GM12874 (cell line): ENCODE data around the gene FMN2.

Experiments used
- CTCF ChIP-seq: IDR thresholded peaks from 2 replicates; pipeline ENCODE4 v1.5.1; 2011; ENCODE audit warnings: low read depth, mild to moderate bottlenecking, control low read depth, low read length, moderate library complexity; ENCODE audit not compliant: insufficient read depth

Gene FMN2

GRCh38 chr1:240464099-240464498 is 372.4 kb downstream of the FMN2 start:
- no peak for TF ChIP-seq CTCF

GRCh38 chr1:240465531-240465940 is 373.9 kb downstream of the FMN2 start:
- TF ChIP-seq CTCF = no peak

GRCh38 chr1:240466509-240466908 is 374.8 kb downstream of the FMN2 start:
- no peak for TF ChIP-seq CTCF

- TF ChIP-seq CTCF = no peak
Observed at GRCh38 chr1:240467895-240468294, 376.2 kb downstream of the FMN2 start.

GRCh38 chr1:240468656-240469055 is 377.0 kb downstream of the FMN2 start:
- TF ChIP-seq CTCF = no peak

GRCh38 chr1:240474133-240474614 is 382.5 kb downstream of the FMN2 start:
- TF ChIP-seq CTCF = no peak

GRCh38 chr1:240475832-240476231 is 384.1 kb downstream of the FMN2 start:
- TF ChIP-seq CTCF = no peak

- TF ChIP-seq CTCF = no peak
Observed at GRCh38 chr1:240478536-240478935, 386.9 kb downstream of the FMN2 start.
